SK-N-SH treated with all-trans-retinoic acid at 6 μM for 48 hours (cell line): ENCODE measurements around the gene POLD4.

Experiments used
- CSDC2 ChIP-seq: fragments of 250-450 bp; sonication (Bioruptor Pico); IDR thresholded peaks from 2 replicates; pipeline ENCODE4 v1.5.0; 2020; ENCODE audit warnings: mild to moderate bottlenecking, moderate library complexity
- ISL1 ChIP-seq: fragments of 250-450 bp; sonication (Bioruptor Pico); IDR thresholded peaks from 2 replicates; pipeline ENCODE4 v2.1.2; 2022; ENCODE audit warnings: mild to moderate bottlenecking, moderate library complexity
- PPARA ChIP-seq: fragments of 250-450 bp; sonication (Bioruptor Pico); IDR thresholded peaks from 2 replicates; pipeline ENCODE4 v1.5.0; 2020; ENCODE audit warnings: mild to moderate bottlenecking, borderline replicate concordance
- SNAI2 ChIP-seq: fragments of 250-450 bp; sonication (Bioruptor Pico); IDR thresholded peaks from 2 replicates; pipeline ENCODE4 v1.5.0; 2020; ENCODE audit warnings: mild to moderate bottlenecking, moderate library complexity
- TOX ChIP-seq: fragments of 250-450 bp; sonication (Bioruptor Pico); IDR thresholded peaks from 2 replicates; pipeline ENCODE4 v1.8.0; 2021; ENCODE audit warnings: mild to moderate bottlenecking, moderate library complexity, borderline replicate concordance
- ZFP3 ChIP-seq: fragments of 250-450 bp; sonication (Bioruptor Pico); IDR thresholded peaks from 2 replicates; pipeline ENCODE4 v1.5.0; 2020; ENCODE audit warnings: mild to moderate bottlenecking, moderate library complexity
- ZFP30 ChIP-seq: fragments of 450-650 bp; formaldehyde crosslinking; IDR thresholded peaks from 2 replicates; pipeline ENCODE4 v1.5.0; 2022; ENCODE audit warnings: mild to moderate bottlenecking, moderate library complexity
- ZNF565 ChIP-seq: fragments of 450-650 bp; formaldehyde crosslinking; conservative IDR thresholded peaks from 2 replicates; pipeline ENCODE4 v1.5.0; 2020; ENCODE audit warnings: low read depth, mild to moderate bottlenecking, moderate library complexity
- ZNF70 ChIP-seq: fragments of 450-650 bp; formaldehyde crosslinking; IDR thresholded peaks from 2 replicates; pipeline ENCODE4 v1.5.0; 2020; ENCODE audit warnings: mild to moderate bottlenecking, moderate library complexity
- TF ChIP-seq, protein P1 (sequence below): fragments of 250-450 bp; sonication (Bioruptor Pico); IDR thresholded peaks from 2 replicates; pipeline ENCODE4 v1.8.0; 2020; ENCODE audit warnings: mild to moderate bottlenecking, moderate library complexity, borderline replicate concordance

DNA sequence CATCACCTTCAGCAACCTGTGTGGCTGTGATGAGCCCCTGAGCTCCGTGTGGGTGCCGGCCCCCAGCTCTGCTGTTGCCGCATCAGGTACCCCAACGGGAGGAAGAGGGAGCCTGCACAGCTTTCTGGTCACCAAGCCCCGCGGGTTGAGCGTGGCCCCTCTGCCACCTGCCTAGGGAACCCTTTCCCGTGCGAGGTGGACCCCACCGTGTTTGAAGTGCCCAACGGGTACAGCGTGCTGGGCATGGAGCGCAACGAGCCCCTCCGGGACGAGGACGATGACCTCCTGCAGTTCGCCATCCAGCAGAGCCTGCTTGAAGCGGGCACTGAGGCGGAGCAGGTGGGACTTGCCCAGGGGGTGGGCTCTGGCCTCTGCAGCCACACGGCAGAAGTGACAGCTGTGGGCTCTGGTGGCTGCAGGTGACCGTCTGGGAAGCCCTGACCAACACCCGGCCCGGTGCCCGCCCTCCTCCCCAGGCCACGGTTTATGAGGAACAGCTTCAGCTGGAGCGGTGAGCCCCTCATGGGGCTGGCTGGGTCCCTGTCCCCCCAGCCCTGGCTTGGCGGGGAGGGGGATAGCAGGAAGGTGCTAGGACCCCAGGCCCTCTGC, 51.9 kb downstream of the POLD4 start:
- TF ChIP-seq PPARA (no peak), TOX (CRISPR knock-in tag) (no peak), ZFP30 (CRISPR knock-in tag) (no peak), SNAI2 (CRISPR knock-in tag) (no peak), ZNF70 (CRISPR knock-in tag) (no peak), CSDC2 (CRISPR knock-in tag) (no peak), ZFP3 (no peak), ZNF565 (CRISPR knock-in tag) (no peak), ISL1 (no peak)
- TF ChIP-seq, protein P1, sequence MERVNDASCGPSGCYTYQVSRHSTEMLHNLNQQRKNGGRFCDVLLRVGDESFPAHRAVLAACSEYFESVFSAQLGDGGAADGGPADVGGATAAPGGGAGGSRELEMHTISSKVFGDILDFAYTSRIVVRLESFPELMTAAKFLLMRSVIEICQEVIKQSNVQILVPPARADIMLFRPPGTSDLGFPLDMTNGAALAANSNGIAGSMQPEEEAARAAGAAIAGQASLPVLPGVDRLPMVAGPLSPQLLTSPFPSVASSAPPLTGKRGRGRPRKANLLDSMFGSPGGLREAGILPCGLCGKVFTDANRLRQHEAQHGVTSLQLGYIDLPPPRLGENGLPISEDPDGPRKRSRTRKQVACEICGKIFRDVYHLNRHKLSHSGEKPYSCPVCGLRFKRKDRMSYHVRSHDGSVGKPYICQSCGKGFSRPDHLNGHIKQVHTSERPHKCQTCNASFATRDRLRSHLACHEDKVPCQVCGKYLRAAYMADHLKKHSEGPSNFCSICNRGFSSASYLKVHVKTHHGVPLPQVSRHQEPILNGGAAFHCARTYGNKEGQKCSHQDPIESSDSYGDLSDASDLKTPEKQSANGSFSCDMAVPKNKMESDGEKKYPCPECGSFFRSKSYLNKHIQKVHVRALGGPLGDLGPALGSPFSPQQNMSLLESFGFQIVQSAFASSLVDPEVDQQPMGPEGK (CRISPR knock-in tag) = no peak
